SK-N-SH treated with all-trans-retinoic acid at 6 μM for 48 hours (cell line): ENCODE data around the gene ANKRD65.
"Not testable (repeated sequence)": the region's sequence is repeated elsewhere in the genome, so short reads cannot be mapped to it uniquely, and the experiment has no call there.

Source experiments
- ARNTL ChIP-seq: fragments of 450-650 bp; formaldehyde crosslinking; IDR thresholded peaks from 2 replicates; pipeline ENCODE4 v1.5.0; 2020; ENCODE audit warnings: low read depth, mild to moderate bottlenecking, moderate library complexity, borderline replicate concordance
- ESRRG ChIP-seq: fragments of 250-450 bp; sonication (Bioruptor Pico); IDR thresholded peaks from 2 replicates; pipeline ENCODE4 v1.6.1; 2021; ENCODE audit warnings: mild to moderate bottlenecking
- GLIS3 ChIP-seq: fragments of 250-450 bp; sonication (Bioruptor Pico); IDR thresholded peaks from 2 replicates; pipeline ENCODE4 v1.5.0; 2020; ENCODE audit warnings: mild to moderate bottlenecking, moderate library complexity
- ISL1 ChIP-seq: fragments of 250-450 bp; sonication (Bioruptor Pico); IDR thresholded peaks from 2 replicates; pipeline ENCODE4 v2.1.2; 2022; ENCODE audit warnings: mild to moderate bottlenecking, moderate library complexity
- OSR1 ChIP-seq: fragments of 250-450 bp; sonication (Bioruptor Pico); IDR thresholded peaks from 2 replicates; pipeline ENCODE4 v1.8.0; 2022; ENCODE audit warnings: moderate library complexity, mild to moderate bottlenecking, inconsistent platforms
- RARB ChIP-seq: fragments of 250-450 bp; sonication (Bioruptor Pico); IDR thresholded peaks from 2 replicates; pipeline ENCODE4 v1.8.0; 2021; ENCODE audit warnings: mild to moderate bottlenecking, moderate library complexity
- TCF4 ChIP-seq: fragments of 250-450 bp; sonication (Bioruptor Pico); IDR thresholded peaks from 2 replicates; pipeline ENCODE4 v1.8.0; 2021; ENCODE audit warnings: mild to moderate bottlenecking, moderate library complexity, borderline replicate concordance
- ZC3H10 ChIP-seq: fragments of 250-450 bp; sonication (Bioruptor Pico); IDR thresholded peaks from 2 replicates; pipeline ENCODE4 v1.5.1; 2021; ENCODE audit warnings: mild to moderate bottlenecking, moderate library complexity
- ZFP3 ChIP-seq: fragments of 250-450 bp; sonication (Bioruptor Pico); IDR thresholded peaks from 2 replicates; pipeline ENCODE4 v1.5.0; 2020; ENCODE audit warnings: mild to moderate bottlenecking, moderate library complexity
- ZFP30 ChIP-seq: fragments of 450-650 bp; formaldehyde crosslinking; IDR thresholded peaks from 2 replicates; pipeline ENCODE4 v1.5.0; 2022; ENCODE audit warnings: mild to moderate bottlenecking, moderate library complexity
- ZNF70 ChIP-seq: fragments of 450-650 bp; formaldehyde crosslinking; IDR thresholded peaks from 2 replicates; pipeline ENCODE4 v1.5.0; 2020; ENCODE audit warnings: mild to moderate bottlenecking, moderate library complexity
- TF ChIP-seq, protein P1 (sequence below): fragments of 250-450 bp; sonication (Bioruptor Pico); IDR thresholded peaks from 2 replicates; pipeline ENCODE4 v1.8.0; 2020; ENCODE audit warnings: mild to moderate bottlenecking, moderate library complexity, borderline replicate concordance

DNA sequence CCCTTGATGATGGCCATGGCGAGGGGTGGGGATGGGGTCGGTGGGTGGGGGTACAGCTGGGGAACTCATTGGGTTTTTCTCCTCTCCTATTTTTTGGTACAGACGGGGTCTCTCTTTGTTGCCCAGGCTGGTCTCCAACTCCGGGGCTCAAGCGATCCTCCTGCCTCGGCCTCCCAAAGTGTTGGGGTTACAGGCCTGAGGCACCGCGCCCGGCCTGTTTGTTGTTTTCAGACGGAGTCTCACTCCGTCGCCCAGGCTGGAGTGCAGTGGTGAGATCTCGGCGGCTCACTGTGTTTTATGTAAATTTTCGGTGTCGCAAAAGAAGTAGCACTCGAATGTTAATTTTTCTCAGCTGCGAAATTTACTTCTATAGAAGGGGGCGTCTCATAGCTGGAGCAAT lies 25.6 kb upstream of the ANKRD65 start:
- TF ChIP-seq ZNF70 (CRISPR knock-in tag); GLIS3; RARB (CRISPR knock-in tag); ZFP3; ISL1; ARNTL; ESRRG; TCF4; OSR1 (CRISPR knock-in tag); ZC3H10; ZFP30 (CRISPR knock-in tag): not testable (repeated sequence)
- TF ChIP-seq, protein P1, sequence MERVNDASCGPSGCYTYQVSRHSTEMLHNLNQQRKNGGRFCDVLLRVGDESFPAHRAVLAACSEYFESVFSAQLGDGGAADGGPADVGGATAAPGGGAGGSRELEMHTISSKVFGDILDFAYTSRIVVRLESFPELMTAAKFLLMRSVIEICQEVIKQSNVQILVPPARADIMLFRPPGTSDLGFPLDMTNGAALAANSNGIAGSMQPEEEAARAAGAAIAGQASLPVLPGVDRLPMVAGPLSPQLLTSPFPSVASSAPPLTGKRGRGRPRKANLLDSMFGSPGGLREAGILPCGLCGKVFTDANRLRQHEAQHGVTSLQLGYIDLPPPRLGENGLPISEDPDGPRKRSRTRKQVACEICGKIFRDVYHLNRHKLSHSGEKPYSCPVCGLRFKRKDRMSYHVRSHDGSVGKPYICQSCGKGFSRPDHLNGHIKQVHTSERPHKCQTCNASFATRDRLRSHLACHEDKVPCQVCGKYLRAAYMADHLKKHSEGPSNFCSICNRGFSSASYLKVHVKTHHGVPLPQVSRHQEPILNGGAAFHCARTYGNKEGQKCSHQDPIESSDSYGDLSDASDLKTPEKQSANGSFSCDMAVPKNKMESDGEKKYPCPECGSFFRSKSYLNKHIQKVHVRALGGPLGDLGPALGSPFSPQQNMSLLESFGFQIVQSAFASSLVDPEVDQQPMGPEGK (CRISPR knock-in tag), result not testable (repeated sequence)
